HEK293 (cell line): Measurements from ENCODE around the gene FRY.

Experiments
- BCL11A ChIP-seq: fragments of 450-650 bp; formaldehyde crosslinking; IDR thresholded peaks from 2 replicates; pipeline ENCODE4 v1.5.1; 2016; ENCODE audit warnings: low read depth, missing biosample characterization, missing genetic modification characterization
- MYNN ChIP-seq: fragments of 450-650 bp; formaldehyde crosslinking; IDR thresholded peaks from 2 replicates; pipeline ENCODE4 v1.5.1; 2016; ENCODE audit warnings: missing biosample characterization, missing genetic modification characterization, borderline replicate concordance
- YY1 ChIP-seq: fragments of 450-650 bp; formaldehyde crosslinking; IDR thresholded peaks from 2 replicates; pipeline ENCODE4 v1.5.1; 2018; ENCODE audit warnings: missing biosample characterization, missing genetic modification characterization
- ZFP69B ChIP-seq: fragments of 450-650 bp; formaldehyde crosslinking; IDR thresholded peaks from 2 replicates; pipeline ENCODE4 v1.5.1; 2016; ENCODE audit warnings: missing biosample characterization, missing genetic modification characterization
- ZNF133 ChIP-seq: fragments of 450-650 bp; formaldehyde crosslinking; IDR thresholded peaks from 2 replicates; pipeline ENCODE4 v1.5.1; 2016; ENCODE audit warnings: missing biosample characterization, missing genetic modification characterization
- ZNF274 ChIP-seq, 2 experiments: fragments of 200-500 bp in 1 of 2; fragments of 450-650 bp in 1 of 2; sonication (Bioruptor generic) in 1 of 2; formaldehyde crosslinking in 1 of 2; IDR thresholded peaks; 2 replicates each; pipeline versions ENCODE4 v1.5.1 to v1.6.1; 2014 to 2016; ENCODE audit warnings: borderline replicate concordance in 1 of 2, inconsistent platforms in 1 of 2, low read length in 1 of 2, missing biosample characterization in 1 of 2, missing genetic modification characterization in 1 of 2
- ZNF311 ChIP-seq: fragments of 450-650 bp; formaldehyde crosslinking; IDR thresholded peaks from 2 replicates; pipeline ENCODE4 v1.5.1; 2017; ENCODE audit warnings: missing biosample characterization, missing genetic modification characterization, borderline replicate concordance
- TF ChIP-seq, protein P1 (sequence below): fragments of 450-650 bp; formaldehyde crosslinking; IDR thresholded peaks from 2 replicates; pipeline ENCODE4 v1.5.1; 2016; ENCODE audit warnings: missing biosample characterization, missing genetic modification characterization
- TF ChIP-seq, protein P2 (sequence below): fragments of 450-650 bp; formaldehyde crosslinking; IDR thresholded peaks from 2 replicates; pipeline ENCODE4 v1.5.1; 2016; ENCODE audit warnings: missing biosample characterization, missing genetic modification characterization

DNA sequence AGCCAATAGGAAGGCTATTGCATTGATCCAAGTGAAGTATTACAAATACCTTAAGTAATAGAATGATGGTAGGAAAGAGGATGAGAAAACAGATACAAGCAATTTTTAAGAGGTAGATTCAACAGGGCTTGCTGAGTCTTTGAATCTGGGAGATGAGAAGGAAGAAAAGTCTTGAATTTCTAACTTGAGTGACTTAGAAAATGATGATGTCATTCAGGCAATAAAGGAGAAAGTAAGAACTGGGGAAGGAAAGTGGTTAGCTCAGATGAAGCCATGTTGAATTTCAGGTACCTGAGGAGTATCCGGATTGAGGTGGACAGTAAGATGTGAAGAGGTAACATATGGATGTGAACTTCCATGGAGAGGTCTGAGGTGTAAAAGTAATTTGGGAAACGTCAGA, 15.5 kb upstream of the FRY start:
- no peak for TF ChIP-seq ZNF311 (tag by site-specific recombination)
- no peak for TF ChIP-seq ZNF133
- TF ChIP-seq, protein P1, sequence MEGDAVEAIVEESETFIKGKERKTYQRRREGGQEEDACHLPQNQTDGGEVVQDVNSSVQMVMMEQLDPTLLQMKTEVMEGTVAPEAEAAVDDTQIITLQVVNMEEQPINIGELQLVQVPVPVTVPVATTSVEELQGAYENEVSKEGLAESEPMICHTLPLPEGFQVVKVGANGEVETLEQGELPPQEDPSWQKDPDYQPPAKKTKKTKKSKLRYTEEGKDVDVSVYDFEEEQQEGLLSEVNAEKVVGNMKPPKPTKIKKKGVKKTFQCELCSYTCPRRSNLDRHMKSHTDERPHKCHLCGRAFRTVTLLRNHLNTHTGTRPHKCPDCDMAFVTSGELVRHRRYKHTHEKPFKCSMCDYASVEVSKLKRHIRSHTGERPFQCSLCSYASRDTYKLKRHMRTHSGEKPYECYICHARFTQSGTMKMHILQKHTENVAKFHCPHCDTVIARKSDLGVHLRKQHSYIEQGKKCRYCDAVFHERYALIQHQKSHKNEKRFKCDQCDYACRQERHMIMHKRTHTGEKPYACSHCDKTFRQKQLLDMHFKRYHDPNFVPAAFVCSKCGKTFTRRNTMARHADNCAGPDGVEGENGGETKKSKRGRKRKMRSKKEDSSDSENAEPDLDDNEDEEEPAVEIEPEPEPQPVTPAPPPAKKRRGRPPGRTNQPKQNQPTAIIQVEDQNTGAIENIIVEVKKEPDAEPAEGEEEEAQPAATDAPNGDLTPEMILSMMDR, result no peak
- no peak for TF ChIP-seq BCL11A (tag by site-specific recombination)
- TF ChIP-seq ZFP69B, result no peak
- TF ChIP-seq, protein P2, sequence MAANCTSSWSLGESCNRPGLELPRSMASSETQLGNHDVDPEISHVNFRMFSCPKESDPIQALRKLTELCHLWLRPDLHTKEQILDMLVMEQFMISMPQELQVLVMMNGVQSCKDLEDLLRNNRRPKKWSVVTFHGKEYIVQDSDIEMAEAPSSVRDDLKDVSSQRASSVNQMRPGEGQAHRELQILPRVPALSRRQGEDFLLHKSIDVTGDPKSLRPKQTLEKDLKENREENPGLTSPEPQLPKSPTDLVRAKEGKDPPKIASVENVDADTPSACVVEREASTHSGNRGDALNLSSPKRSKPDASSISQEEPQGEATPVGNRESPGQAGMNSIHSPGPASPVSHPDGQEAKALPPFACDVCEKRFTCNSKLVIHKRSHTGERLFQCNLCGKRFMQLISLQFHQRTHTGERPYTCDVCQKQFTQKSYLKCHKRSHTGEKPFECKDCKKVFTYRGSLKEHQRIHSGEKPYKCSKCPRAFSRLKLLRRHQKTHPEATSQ (tag by site-specific recombination), result no peak
- no peak for TF ChIP-seq YY1 (tag by site-specific recombination)
- TF ChIP-seq ZNF274 (IDR thresholded peaks at IDR 0.05; ENCODE audit: low read length), result no peak
- no peak for TF ChIP-seq ZNF274 (tag by site-specific recombination; IDR thresholded peaks at IDR 0.05; ENCODE audit: borderline replicate concordance)
- no peak for TF ChIP-seq MYNN (tag by site-specific recombination)
